UCSD-AML1 (cell line): ENCODE results near the gene CNGB1.
"Not testable (repeated sequence)": the region's sequence is repeated elsewhere in the genome, so short reads cannot be mapped to it uniquely, and the experiment has no call there.

ENCODE experiments used
- DNase-seq: peaks from one replicate; lab custom pipeline; 2025; ENCODE audit not compliant: unreplicated experiment; lab: John Stamatoyannopoulos, UW

The CNGB1 gene

DNA sequence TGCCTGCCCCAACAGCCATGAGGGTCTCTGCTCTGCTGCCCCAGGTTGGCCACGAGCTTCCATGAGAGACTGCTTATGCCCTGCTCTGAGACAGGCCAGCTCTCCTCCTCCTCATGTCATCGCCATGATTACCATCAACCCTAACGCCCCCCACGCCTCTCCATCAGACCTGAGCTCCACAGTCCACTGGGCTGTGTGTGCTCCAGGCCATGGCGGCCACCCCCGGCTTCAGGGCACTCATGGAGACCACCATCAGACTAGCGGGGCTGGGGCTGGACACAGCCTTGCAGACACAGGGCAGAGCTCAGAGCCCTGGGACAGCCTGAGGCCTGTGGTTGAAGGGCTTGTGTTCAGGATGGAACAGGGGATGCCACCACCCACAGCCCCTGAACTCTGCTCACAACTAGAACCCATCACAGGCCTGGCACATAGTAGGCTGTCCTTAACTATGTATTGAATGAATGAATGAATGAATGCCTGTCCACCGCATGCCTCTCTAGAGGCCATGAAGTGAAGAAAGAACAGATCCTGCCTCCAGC is 14.6 kb downstream of the CNGB1 start:
- DNase-seq: no peak

DNA sequence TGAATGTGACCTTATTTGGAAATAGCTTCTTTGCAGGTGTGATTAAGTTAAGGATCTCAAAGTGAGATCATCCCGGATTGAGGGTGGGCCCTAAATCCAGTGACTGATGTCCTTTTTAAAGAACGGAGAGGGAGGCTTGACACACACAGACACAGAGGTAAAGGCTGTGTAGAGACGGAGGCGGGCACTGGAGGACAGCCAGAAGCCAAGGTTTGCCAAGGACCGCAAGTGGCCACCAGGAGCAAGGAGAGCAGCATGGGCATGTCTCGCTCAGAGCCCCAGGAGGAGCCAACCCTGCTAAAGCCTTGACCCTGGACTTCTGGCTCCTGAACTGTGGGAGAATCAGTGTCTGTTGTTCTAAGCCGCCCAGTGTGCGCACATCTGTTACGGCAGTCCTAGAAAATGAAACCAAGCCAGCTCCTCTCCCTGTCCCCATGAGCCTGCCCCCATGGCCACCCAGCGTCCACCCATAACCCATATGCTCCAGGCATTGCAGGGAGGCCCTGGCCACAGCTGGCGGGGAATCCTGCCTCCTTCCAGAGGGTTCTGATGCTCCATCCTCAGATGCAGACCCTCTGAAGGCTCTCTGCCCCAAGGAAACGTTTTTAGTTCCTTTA is 15.2 kb downstream of the CNGB1 start:
- DNase-seq: no peak

DNA sequence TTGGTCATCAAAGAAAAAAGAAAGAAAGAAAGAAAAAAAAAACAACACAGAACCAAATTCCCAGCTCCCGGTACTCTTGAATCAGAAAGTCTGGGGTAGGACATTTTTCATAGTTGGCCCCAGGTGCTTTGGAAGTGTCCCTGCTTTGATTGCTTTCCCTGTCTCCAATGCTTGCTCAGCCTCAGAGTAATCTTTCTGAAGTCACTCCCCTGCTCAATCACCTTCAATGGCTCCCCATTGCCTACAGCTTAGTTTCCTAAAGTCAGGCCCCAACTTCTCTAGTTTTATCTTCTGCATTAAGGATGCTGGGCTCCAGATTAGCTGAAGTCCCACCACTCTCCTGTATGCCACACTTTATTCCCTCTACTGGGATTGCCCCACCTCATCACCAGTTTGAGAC is 17.1 kb downstream of the CNGB1 start:
- DNase-seq: no peak

DNA sequence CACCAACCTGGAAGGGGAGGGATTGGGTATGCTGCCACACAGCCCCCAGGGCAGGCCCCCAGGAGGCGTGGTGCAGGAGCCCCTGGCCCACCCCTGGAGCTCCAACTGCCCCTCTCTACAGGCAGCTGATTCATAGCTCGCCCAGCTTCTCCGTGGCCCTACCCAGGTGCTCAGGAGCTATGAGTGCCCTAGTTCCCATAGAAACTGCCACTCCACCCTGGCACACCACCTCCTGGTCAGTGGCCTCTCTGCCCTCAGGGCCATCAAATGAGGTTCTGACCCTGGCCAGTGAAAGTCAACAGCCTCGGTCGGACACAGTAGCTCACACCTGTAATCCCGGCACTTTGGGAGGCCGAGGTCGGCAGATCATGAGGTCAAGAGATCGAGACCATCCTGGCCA is 18.0 kb downstream of the CNGB1 start:
- DNase-seq: no peak

DNA sequence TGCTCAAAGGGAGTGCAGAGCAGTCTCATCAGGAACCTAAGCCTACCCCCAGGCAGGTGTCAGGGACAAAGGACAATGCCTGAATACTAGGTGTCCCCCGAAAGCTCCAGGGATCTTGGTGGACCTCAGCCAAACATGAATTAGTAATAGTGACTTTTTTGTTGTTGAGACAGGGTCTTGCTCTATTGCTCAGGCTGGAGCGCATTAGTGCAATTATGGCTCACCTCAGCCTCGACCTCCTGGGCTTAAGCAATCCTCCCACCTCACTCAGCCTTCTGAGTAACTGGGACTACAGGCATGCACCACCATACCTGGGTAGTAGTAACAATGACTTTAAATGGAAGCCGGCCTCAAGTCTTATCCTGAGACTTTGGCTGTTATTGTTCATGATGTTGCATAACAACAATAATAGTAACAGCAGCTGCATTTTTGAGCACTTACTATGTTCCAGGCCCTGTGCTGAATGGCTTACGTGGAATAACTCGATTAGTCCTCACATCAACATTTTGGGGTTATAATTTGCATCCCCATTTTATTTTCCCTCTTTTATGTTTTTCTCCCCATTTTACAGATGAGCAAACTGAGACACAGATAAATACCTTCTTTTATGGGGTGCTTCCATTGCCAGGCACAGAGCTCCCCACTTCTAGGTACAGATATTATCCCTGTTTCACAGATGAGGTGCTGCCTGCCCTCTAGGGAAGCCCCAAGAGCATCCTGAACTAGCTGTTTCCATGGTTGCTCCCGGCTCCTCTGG is 19.5 kb downstream of the CNGB1 start:
- no peak for DNase-seq

DNA sequence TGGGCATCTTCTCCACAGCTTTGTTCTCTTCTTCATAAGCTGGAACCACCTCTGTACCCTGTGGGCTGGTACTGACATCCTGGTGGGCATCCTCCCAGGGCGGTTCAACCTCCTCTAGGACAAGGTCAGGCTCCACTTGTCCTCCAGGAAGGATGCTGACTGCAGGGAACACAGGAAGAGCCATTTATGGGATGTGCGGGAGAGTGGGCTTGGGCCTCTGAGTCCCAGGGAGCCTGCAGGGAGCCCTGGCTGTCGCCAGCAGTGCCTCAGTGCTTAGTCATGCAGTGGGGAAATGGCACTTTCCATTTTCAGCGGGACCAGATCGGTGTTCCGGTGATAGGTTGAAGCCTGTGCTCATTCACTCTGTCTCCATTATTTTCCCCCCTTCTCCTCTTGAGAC is 20.5 kb downstream of the CNGB1 start:
- DNase-seq: no peak

DNA sequence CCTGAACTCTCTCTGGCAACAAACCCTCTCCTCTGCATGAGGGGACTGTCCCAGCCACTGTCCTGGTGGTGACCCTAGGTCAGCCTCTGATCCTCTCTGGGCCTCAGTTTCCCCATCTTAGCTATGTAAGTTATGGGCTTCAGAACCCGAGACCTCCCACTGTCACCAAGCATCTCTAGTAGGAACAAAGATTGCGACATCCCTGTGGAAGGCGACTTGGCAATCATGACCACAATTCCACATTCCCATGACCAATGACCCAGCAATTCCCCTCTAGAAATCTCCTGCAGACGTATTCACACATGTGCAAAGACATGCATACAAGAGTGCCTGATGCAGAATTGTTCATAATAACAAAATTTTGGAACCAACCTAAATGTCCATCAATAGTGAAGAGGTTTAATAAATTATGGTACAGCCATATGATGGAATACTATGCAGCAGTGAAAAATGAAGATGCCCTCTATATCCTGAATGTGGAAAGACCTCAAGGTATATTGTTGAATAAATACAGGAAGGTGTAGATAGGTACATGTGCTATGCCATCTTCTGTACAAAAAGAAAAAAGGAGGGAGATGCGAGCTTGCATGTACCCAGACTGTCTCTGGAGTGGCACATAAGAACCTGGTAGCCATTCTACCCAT is 21.2 kb downstream of the CNGB1 start:
- DNase-seq: no peak

DNA sequence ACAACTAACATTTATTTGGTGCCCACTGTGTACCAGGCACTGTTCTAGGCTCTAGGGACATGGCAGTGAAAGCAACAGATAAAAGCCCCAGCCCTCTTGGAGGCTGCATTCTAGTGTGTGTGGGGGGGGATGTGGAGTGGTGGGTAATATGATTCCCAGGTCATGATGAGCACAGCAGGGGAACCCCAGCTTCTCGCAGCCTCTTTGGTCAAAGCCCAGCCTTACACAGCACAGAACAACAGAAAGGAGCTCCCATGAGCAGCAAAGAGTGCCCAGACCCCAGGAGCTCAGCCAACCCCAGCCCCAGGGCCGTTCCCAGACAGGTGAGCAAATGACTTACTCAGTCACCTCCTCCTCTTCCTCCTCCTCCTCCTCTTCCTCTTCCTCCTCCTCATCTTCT is 21.9 kb downstream of the CNGB1 start:
- no peak for DNase-seq

DNA sequence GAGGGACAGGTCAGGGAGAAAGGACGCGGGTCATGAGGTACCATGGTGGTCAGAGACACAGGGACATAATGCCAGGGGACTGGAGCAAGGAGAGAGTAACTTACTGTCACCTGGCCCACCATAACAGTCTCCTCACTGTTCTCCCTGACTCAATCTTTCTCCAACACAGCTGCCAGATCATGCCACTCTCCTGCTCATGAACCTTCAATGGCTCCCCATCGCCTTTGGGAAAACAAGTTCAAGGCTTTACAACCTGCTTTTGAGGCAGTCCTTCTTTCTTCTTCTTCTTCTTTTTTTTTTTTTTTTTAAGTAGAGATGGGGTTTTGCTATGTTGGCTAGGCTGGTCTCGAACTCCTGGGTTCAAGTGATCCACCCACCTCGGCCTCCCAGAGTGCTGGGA is 22.9 kb downstream of the CNGB1 start:
- DNase-seq: no peak

DNA sequence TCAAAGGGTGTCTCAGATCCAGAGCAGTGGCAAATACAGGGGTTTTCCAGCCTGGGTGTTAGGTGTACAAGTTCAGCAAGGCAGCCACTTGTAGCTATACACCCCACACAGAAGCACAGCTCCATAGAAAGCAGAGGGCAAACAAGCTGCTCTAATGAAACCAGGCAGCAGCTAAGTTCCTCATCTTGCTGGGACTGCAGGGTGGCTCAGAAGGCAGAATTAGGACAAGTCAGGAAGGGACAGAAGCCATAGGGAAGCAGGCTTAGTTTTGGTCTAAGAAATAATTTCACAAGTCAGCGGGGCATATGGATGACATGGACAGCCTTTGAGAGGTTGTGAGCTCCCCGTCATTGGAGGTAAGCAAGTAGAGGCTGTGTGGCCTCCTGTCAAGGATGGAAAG is 23.7 kb downstream of the CNGB1 start:
- DNase-seq: no peak

DNA sequence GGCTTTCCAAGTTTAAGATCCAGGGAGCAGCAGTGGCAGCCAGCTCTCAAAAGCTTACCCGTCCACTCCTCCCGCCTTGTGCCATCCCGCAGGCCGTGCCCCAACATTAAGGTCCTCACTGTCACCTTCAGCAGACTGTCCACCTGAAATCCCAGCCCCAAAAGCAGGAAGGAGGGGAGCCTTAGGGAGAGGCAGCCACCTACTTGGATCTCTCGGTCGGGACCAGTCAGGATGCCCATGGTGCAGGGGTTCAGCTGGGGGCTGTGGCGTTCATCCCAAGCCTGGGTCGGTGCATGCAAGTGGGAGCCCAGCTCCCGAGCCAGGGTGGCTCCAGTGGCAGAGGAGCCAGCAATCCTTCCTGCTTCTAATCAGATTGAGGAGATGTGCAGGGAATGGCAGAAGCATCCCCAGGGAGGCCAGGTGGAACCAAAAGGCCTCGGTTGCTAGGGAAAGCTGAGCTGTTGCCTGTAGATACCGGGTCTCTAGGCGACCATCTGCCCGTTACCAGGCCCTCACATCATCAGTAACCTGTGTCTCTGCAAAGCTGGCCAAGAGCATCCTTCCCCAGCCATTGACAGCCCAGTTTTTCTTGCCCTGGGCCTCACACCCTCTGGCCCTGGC is 24.6 kb downstream of the CNGB1 start:
- no peak for DNase-seq

DNA sequence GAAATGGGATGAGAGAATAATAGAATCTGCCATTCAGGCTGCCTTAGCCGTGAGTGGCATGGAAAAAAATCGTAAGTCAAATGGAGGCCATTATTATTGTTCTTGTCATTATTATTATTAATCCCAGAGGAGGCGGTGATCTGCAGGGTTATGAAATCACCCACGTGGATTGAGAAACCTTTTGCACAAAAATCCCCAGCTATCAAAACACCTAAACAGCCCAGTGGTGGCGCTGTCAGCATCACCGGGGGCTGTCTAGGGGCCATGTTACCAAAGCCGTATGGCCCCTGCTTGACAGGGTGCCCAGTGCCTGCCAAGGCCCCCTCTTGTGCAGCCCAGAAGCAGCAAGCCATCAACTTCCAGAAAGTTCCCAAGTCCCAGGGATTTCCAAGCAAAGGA is 25.2 kb downstream of the CNGB1 start:
- DNase-seq: no peak

DNA sequence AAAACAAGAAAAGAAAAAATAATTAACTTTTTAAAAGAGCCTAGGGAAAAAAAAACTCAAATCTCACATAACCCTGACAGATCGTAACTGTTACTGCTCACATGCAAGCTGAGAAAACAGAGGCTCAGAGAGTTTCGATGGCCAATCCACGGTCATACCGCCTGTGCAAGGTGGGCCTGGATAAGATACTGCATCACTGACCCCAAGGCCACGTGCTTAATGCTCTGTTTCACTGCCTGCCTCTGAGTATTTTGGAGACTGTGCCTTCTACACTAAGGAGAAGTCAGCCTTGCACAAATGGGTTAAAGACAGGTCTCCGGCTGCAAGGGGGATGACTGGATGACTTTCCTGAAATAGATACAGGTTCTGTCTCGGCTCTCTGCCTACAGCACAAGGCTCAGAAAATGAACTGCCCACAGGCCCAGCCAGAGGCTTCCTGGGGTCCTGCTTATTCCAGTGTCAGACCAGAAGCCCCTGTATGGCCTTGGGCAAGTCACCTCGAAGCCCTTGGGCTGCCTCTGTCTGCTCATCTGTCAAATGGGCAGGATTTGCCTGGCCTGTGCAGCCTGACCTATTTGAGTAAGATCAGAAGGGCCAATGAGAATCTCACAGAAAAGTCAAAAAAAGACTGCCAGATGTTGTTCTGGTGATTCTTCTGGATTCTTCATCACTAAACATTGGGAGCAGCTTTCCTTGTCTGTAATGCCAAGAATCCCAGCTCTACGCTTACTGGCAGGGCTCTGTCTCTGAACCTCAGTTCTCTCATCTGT is 25.8 kb downstream of the CNGB1 start:
- DNase-seq: no peak

DNA sequence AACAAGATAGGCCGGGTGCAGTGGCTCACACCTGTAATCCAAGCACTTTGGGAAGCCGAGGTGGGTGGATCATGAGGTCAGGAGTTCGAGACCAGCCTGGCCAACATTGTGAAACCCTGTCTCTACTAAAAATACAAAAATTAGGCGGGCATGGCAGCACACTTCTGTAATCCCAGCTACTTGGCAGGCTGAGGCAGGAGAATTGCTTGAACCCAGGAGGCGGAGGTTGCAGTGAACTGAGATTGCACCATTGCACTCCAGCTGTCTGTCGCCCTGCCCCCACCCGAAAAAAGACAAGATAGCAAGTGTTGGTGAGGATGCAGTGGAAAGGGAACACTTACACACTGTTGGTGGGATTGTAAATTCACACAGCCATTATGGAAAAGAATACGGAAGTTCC is 27.5 kb downstream of the CNGB1 start:
- not testable (repeated sequence) for DNase-seq

DNA sequence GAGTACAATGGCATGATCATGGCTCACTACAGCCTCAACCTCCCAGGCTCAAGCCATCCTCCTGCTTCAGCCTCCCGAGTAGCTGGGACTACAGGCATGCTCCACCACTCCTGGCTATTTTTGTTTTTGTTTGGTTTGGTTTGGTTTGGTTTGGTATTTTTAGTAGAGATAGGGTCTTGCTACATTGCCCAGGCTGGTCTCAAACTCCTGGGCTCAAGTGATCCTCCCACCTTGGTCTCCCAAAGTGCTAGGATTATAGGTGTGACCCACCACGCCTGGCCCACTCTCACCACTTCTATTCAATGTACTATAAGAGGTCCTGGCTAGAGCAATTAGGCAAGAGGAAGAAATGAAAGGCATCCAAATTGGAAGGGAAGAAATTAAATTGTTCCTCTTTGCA is 29.0 kb downstream of the CNGB1 start:
- not testable (repeated sequence) for DNase-seq

DNA sequence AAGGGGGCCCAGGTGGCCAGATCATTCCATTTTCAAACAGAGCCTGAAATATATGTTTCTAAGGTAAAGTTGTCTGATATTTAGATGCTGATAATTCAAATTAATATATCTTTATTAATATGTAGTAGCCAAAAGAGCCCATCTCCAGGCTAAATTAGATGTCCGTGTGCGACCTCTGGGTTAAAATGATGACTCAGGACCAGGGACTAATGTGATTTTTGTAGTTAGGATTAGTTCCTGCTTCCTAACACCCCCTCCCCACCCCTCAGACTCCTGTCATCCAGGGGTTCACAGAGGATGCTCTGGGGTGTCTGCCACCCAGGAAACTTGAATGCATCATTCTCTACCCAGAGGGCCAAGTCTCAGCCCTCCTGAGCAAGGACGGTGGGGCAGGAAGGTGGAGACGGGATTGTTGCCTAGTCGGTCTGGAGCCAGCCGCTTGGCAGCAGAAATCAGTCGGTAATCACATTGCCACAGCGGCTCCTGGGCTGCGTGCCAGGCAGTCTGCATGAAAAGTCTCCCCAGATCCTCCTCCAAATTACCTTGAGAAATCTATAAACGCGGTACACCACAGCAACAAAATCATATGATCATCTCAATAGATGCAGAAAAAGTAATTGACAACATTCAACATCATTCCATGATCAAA is 29.8 kb downstream of the CNGB1 start:
- no peak for DNase-seq

DNA sequence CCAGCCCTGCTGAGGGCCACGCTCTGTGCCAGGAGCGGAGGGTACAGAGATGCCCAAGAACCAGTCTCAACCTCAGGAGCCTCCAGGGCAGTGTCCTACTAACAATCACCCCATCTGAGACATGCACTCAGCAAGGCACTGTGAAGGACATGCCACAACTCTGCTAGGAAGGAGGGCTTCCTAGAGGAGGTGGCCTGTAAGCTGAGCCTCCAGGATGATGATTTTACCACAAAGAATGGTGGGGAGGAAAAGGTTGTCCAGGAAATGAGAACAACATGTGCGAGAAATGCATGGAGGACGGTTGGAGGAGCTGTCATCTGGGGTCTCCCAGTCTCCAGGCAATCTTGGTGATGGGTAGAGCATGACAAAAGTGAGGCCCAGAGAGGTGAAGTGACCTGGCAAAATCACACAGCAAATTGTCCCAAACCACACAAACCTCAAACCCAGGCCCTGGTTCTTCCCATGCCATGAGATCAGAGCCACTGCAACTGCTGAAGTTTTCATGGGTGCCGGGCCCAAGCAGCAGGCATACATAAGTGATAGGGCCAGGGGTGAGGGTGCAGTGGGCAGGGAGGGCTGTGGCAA is 30.5 kb downstream of the CNGB1 start:
- DNase-seq: no peak

DNA sequence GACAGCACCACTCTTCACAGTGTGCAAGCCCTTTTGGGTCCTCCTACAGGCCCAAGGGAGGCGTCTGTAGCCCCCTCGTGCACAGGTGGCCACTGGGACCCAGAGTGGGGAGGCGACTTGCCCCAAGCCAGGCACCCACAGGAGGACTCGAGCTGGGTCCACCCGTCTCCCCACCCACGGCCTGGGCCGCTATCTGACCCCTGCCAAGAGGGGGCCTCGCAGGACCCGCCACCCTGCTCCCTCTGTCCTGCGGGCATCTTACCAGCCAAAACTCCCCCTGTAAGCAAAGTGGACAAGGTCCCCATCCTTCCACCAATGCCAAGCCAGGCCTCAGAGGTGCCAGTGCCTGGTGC is 31.1 kb downstream of the CNGB1 start:
- DNase-seq: no peak

DNA sequence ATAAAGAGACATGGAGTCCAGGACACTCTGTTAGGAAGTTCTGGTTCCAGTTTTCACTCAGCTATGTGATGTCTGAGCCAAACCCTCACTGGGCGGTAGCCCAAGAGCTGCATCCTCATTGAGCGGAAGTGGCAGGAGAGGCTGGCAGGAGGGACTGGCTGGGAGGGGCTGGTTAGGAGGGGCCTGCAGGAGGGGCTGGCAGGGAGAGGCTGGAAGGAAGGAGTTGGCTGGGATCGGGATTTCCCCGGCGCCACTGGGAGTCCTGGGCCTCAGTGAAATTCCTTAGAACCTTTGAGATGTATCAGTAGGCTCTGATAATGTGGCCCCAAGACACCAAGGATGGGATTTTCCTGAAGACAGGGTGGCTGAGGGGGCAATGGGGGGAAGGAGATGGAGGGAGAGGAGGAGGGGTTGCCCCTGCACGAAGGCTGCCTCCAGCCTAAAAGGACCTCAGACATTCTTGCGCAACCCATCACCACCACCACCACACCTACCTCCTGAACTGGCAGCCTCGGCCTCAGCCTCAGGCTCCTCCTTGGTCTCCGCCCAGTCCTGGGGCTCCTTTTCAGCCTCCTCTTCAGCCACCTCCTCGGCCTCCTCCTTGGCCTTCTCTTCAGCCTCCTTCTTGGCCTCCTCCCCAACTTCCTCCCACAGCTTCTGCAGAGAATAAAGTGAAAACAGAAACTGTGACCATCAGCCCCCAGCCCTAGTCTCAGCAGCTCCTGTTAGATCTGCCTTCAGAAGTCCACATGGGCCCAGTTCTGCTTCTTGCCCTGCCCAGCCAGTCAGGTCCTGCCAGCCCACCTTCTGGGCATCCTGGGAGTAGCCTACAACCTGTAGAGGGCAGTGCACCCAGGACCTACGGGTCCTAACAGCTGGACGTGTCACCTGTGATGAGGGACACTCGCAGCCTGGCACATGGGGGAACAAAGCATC is 31.7 kb downstream of the CNGB1 start:
- no peak for DNase-seq
